ENCODE measurements around the gene TMEM129. TPM values are rescaled to one million over a fixed set of nuclear protein-coding genes. Genes with fewer than 3 reads are reported as not detected.

The TMEM129 gene
- total and polyA plus RNA-seq, 2 experiments from 2014 or later: 16.4 to 64.4 TPM

DNA sequence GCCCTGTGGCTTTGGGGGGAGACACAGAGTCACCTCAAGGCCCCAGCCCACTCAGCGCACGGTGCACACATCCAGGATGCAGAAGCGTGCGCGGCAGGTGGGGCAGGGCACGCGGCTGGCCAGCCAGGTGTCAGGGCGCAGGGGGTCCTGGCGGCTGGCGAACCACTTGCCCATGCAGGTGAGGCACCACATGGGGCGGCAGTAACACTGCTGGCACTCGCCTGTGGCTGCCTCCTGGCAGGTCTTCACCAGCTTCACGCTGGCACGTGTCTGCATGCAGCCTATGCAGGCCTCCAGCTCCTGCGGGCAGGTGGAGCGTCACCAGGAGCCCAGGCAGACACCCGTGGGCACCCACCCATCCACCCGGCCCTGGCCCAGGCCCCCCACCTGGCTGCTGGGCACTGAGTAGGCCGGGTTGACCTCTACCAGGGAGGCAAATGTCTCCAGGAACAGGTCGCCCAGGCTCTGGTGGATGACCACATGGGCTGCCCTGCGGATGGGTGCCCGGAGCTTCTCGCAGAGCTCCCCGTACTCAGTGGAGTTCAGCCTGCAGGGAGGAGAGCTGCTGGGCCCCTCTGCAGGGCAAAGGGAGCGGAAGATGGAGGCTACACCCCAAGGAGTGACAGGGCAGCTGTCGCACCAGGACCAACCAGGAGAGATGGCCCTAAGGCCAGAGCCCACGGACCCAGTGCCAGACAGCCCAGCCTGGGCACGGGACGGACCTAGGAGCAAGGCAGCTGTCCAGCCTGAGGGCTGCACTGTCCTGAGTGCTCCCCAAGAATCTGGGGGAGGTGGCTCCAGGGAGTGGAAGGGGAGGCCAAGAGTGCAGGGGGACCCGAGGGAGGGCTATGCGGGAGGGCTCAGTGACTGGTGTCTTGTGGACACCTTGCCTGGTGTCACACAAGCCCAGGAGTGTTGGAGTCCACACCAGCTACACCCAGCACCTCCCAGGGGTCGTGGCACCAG is 3.7 kb downstream of the TMEM129 start:
- peaks cover 18% of the 10 kb centered on the region; the same call in 1 of the 2 replicates for H3K4me1 ChIP-seq (ENCODE audit: insufficient read depth)
- no peak overlapping the region for H3K27ac ChIP-seq (ENCODE audit: low read depth)
- no peaks in the 10 kb centered on the region for H3K9me2 ChIP-seq (ENCODE audit: insufficient read depth)
- H3K79me2 ChIP-seq (replicated peaks; ENCODE audit: insufficient read depth): peaks cover 33% of the 10 kb centered on the region
- H3K36me3 ChIP-seq (ENCODE audit: insufficient read depth): no peaks in the 10 kb centered on the region
- H3K4me1 Mint-ChIP-seq: peaks cover 19% of the 10 kb centered on the region
- no peak overlapping the region for H3K4me3 ChIP-seq
- H3K27ac Mint-ChIP-seq: no peak overlapping the region
- TF ChIP-seq ZNF114 (CRISPR knock-in tag; IDR thresholded peaks at IDR 0.05): no peak
- no peak for TF ChIP-seq ETS1 (IDR thresholded peaks at IDR 0.05)
- TF ChIP-seq EZH2phosphoT487 (IDR thresholded peaks at IDR 0.05; ENCODE audit: unreplicated experiment): no peak
- no peak for TF ChIP-seq REST (IDR thresholded peaks at IDR 0.05; ENCODE audit: unreplicated experiment)
- TF ChIP-seq ZNF331 (CRISPR knock-in tag; IDR thresholded peaks at IDR 0.05; ENCODE audit: low read depth): no peak
- TF ChIP-seq CREB1 (CRISPR knock-in tag; IDR thresholded peaks at IDR 0.05; ENCODE audit: low read depth): no peak
- TF ChIP-seq CTCF (conservative IDR thresholded peaks at IDR 0.05; ENCODE audit: low read depth in 2 of 2): no peak
- TF ChIP-seq JUNB (IDR thresholded peaks at IDR 0.05; ENCODE audit: unreplicated experiment): no peak
- no peak for TF ChIP-seq STAT1 (IDR thresholded peaks at IDR 0.05; ENCODE audit: unreplicated experiment)
- TF ChIP-seq ZNF462 (CRISPR knock-in tag; IDR thresholded peaks at IDR 0.05): no peak
- no peak for TF ChIP-seq POLR2AphosphoS5 (IDR thresholded peaks at IDR 0.05; ENCODE audit: low read depth)
- TF ChIP-seq NANOG (IDR thresholded peaks at IDR 0.05; ENCODE audit: borderline replicate concordance): no peak
- no peak for TF ChIP-seq EZH2 (IDR thresholded peaks at IDR 0.05; ENCODE audit: low read depth, unreplicated experiment)
- no peaks in the 10 kb centered on the region for H3K27me3 ChIP-seq (ENCODE audit: insufficient read depth)
- ATAC-seq: no peak
- peaks cover 12% of the 10 kb centered on the region for H3K36me3 Mint-ChIP-seq (ENCODE audit: low read depth)
- peaks cover 19% of the 10 kb centered on the region for H3K27me3 Mint-ChIP-seq (ENCODE audit: insufficient read depth, low read depth, poor library complexity)
- no peak overlapping the region for H3K4me2 ChIP-seq
- H2AFZ ChIP-seq: no peak overlapping the region
- DNase-seq (ENCODE audit: low spot score): no peak
- H3K4me3 Mint-ChIP-seq: no peak overlapping the region
- H3K9me3 Mint-ChIP-seq: no peaks in the 10 kb centered on the region; the same call in 2 of the 3 replicates
- H4K20me1 ChIP-seq (replicated peaks; ENCODE audit: insufficient read depth): peaks cover 7% of the 10 kb centered on the region
- peaks cover 17% of the 10 kb centered on the region for H3F3A ChIP-seq (replicated peaks; ENCODE audit: low read depth)

Measured in GM23338 (cell line).